ENCODE measurements around the gene RERE.
A peak's percentile ranks its signal among the peaks of the same experiment; 100 is the strongest.
"Not testable (repeated sequence)": the region's sequence is repeated elsewhere in the genome, so short reads cannot be mapped to it uniquely, and the experiment has no call there.

Gene RERE

GRCh38 chr1:8598783-8599182 lies 218.7 kb downstream of the RERE start:
- no peak for DNase-seq (ENCODE audit: low read depth)
- in situ Hi-C loops (cut with HindIII; ENCODE audit: low sequenced_read_pairs): no loop called here
- H3K4me3 ChIP-seq (ENCODE audit: low read depth, low read length): no peak overlapping the region
- TF ChIP-seq, protein P1, sequence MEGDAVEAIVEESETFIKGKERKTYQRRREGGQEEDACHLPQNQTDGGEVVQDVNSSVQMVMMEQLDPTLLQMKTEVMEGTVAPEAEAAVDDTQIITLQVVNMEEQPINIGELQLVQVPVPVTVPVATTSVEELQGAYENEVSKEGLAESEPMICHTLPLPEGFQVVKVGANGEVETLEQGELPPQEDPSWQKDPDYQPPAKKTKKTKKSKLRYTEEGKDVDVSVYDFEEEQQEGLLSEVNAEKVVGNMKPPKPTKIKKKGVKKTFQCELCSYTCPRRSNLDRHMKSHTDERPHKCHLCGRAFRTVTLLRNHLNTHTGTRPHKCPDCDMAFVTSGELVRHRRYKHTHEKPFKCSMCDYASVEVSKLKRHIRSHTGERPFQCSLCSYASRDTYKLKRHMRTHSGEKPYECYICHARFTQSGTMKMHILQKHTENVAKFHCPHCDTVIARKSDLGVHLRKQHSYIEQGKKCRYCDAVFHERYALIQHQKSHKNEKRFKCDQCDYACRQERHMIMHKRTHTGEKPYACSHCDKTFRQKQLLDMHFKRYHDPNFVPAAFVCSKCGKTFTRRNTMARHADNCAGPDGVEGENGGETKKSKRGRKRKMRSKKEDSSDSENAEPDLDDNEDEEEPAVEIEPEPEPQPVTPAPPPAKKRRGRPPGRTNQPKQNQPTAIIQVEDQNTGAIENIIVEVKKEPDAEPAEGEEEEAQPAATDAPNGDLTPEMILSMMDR (IDR thresholded peaks at IDR 0.05; ENCODE audit: low read depth, low read length, missing control alignments): no peak

DNA sequence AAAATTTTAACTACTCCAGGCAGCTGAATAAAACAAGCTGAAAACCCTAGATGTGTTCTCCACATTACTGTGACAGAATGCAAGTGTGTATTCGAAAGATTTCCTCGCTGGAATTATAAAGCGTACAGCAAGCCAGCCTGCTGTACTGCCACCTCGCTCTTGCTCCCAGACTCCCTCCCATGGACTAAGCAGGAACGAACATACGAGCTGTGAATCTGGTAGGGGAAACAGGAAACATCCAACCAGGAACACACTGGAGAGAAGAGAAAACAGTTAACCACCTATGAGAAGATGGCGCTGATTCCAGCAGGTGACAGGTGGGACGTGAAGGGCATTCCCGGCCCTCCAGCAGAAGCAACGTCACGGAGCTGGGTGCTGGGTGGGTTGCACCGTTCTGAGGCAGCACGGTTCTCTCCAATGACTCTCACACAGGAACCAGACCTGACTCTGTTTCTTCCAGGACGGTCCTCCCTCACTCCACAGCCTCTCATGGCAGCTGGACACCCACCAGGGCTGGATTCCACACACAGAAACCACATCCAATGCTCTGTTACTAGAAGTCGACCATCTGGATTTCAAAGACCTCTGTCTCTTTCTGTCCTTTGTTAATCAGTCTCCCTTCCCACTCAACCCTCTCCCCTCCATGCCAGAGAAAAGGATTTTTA lies 219.2 kb downstream of the RERE start:
- TF ChIP-seq, protein P1 (IDR thresholded peaks at IDR 0.05; ENCODE audit: low read depth, low read length, missing control alignments): peak; percentile 63
- peak; percentile 22 for DNase-seq (ENCODE audit: low read depth)
- H3K4me3 ChIP-seq (ENCODE audit: low read depth, low read length): no peak overlapping the region
- in situ Hi-C loops (cut with HindIII; ENCODE audit: low sequenced_read_pairs): no loop called here

DNA sequence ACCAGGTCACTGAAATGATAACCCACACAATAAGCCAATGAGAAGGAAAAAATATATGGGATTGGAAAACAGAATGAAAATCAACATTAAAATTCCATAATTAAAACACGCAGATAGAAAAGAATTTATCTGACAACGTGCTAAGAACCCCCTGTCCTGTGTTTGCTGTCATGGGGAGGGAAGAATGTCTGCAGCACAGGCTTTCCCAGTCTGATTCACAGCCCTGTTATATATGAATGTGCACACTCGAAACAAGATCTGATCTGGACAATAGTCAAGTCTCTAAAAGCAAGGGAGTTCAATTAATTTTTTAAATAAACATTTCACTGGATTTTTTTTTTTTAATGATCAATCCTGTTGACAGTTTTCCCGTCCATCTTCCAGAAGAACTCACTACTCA lies 220.0 kb downstream of the RERE start:
- TF ChIP-seq, protein P1 (IDR thresholded peaks at IDR 0.05; ENCODE audit: low read depth, low read length, missing control alignments): no peak
- no peak for DNase-seq (ENCODE audit: low read depth)
- no peak overlapping the region for H3K4me3 ChIP-seq (ENCODE audit: low read depth, low read length)
- in situ Hi-C loops (cut with HindIII; ENCODE audit: low sequenced_read_pairs): no loop called here

DNA sequence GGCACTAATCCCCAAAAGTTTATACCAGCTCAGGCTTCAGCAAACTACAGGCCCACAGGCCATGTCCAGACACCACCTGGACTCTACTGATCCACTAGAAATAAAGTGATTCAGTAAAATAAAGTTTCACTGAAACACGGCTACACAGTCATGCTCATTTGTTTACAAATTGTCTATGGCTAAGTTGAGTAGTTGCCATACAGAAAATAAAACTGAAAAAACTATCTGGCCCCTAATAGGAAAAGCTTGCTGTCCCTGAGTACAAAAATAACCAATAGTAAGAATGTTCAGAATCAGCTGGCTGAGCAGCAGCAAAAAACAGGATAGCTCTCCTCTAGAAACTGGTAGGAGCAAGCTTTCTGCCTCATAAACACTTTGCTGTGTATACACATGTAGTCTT lies 221.5 kb downstream of the RERE start:
- H3K4me3 ChIP-seq (ENCODE audit: low read depth, low read length): no peak overlapping the region
- in situ Hi-C loops (cut with HindIII; ENCODE audit: low sequenced_read_pairs): no loop called here
- TF ChIP-seq, protein P1 (IDR thresholded peaks at IDR 0.05; ENCODE audit: low read depth, low read length, missing control alignments): no peak
- DNase-seq (ENCODE audit: low read depth): no peak

GRCh38 chr1:8595332-8595731 lies 222.1 kb downstream of the RERE start:
- TF ChIP-seq, protein P1 (IDR thresholded peaks at IDR 0.05; ENCODE audit: low read depth, low read length, missing control alignments): no peak
- in situ Hi-C loops (cut with HindIII; ENCODE audit: low sequenced_read_pairs): no loop called here
- DNase-seq (ENCODE audit: low read depth): no peak
- no peak overlapping the region for H3K4me3 ChIP-seq (ENCODE audit: low read depth, low read length)

DNA sequence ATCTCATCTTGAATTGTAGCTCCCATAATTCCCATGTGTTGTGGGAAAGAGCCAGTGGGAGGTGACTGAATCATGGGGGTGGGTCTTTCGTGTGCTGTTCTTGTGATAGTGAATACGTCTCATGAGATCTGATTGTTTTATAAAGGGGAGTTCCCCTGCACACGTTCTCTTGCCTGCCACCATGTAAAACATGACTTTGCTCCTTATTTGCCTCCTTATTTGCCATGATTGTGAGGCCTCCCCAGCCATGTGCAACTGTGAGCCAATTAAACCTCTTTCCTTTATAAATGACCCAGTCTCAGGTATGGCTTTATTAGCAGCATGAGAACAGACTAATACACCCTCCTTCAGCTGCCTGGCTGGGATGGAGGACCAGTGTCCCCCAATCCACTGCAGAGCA lies 224.1 kb downstream of the RERE start:
- H3K4me3 ChIP-seq (ENCODE audit: low read depth, low read length); DNase-seq (ENCODE audit: low read depth); in situ Hi-C loops (cut with HindIII; ENCODE audit: low sequenced_read_pairs): not testable (repeated sequence)

DNA sequence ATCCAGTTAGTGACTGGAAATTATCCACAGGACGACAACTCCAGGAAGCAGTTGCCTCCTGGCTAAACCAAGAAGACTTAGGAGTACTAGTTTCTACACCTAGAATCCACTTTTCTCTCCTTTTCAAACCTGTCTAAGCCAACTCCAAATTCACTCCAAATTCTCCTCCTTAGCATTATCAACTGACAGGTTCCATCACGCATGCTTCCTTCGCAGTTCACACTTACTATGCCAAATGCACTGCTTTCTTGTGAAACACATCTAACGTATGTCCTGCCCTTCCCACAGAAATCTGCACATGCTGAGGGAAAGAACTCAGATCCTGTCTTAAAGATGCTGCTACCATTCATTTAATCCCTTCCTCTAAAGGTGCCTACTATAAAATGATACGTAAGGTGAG lies 225.9 kb downstream of the RERE start:
- in situ Hi-C loops (cut with HindIII; ENCODE audit: low sequenced_read_pairs): no loop called here
- TF ChIP-seq, protein P1 (IDR thresholded peaks at IDR 0.05; ENCODE audit: low read depth, low read length, missing control alignments): no peak
- DNase-seq (ENCODE audit: low read depth): no peak
- H3K4me3 ChIP-seq (ENCODE audit: low read depth, low read length): no peak overlapping the region
